GM12878 (cell line): Measurements from ENCODE around the gene ATP6V1F. TPM values are rescaled to one million over a fixed set of nuclear protein-coding genes. Genes with fewer than 3 reads are reported as not detected.

Source experiments
- ATAC-seq: fragments of 200-7000 bp; cut with Tn5 transposase; 3 replicates; pipeline ENCODE4 v1.9.1; 2020; ENCODE audit warnings: mild to moderate bottlenecking, moderate library complexity
- BruUV-seq: library from RNA; stranded (reverse); fragments of 400-500 nt; replicated peaks from 2 replicates; lab custom pipeline; 2021; lab: Mats Ljungman, UMichigan
- CTCF ChIA-PET: fragments of 300-600 bp; sonication (Branson Sonifier 250); formaldehyde crosslinking; extraction: SDS; loops from one replicate; lab custom pipeline; 2021; ENCODE audit warnings: inconsistent platforms; lab: Yijun Ruan, JAX
- POLR2A ChIA-PET: fragments of 350-600 bp; formaldehyde crosslinking; extraction: SDS; loops from one replicate; lab custom pipeline; 2021; ENCODE audit warnings: inconsistent platforms; lab: Charles Lee
- RAD21 ChIA-PET: fragments of 300-600 bp; sonication (Branson Sonifier 250); formaldehyde crosslinking; loops from one replicate; lab custom pipeline; 2023; ENCODE audit warnings: antibody characterized with exemption; ENCODE audit not compliant: unreplicated experiment; lab: Charles Lee
- SMC1A ChIA-PET: fragments of 300-600 bp; sonication (Branson Sonifier 250); formaldehyde crosslinking; loops from one replicate; lab custom pipeline; 2023; ENCODE audit not compliant: unreplicated experiment, uncharacterized antibody; lab: Charles Lee
- DNase-seq: peaks from one replicate; pipeline ENCODE4 v3.0.0-alpha.2; 2011; ENCODE audit warnings: low read depth, low spot score
- FAIRE-seq: peaks from 3 replicates; lab custom pipeline; 2011; peaks lifted over from hg19 to GRCh38; lab: Jason Lieb, UNC
- H2AFZ ChIP-seq: 2 replicates; pipeline ENCODE4 v1.6.0; 2011; ENCODE audit warnings: low read depth, low read length, control low read depth; ENCODE audit not compliant: control insufficient read depth
- H3K27ac ChIP-seq: 2 replicates; pipeline ENCODE4 v1.5.1; 2011; ENCODE audit warnings: control low read depth; ENCODE audit not compliant: control insufficient read depth, insufficient read depth
- H3K27me3 ChIP-seq, 2 experiments: replicated peaks in 1 of 2; 2 replicates each; pipeline versions ENCODE4 v1.6.0 to v1.6.1; 2011; ENCODE audit warnings: low read length in 1 of 2; ENCODE audit not compliant: control insufficient read depth in 2 of 2, insufficient read depth in 2 of 2
- H3K36me3 ChIP-seq, 2 experiments: 2 replicates each; pipeline ENCODE4 v1.5.1; 2011; ENCODE audit warnings: low read length in 1 of 2; ENCODE audit not compliant: control insufficient read depth in 2 of 2, insufficient read depth in 2 of 2
- H3K4me1 ChIP-seq: 2 replicates; pipeline ENCODE4 v1.6.1; 2011; ENCODE audit warnings: mild to moderate bottlenecking, low read length, moderate library complexity, mixed read lengths; ENCODE audit not compliant: control insufficient read depth, insufficient read depth
- H3K4me2 ChIP-seq: 2 replicates; pipeline ENCODE4 v1.6.0; 2011; ENCODE audit warnings: control low read depth; ENCODE audit not compliant: control insufficient read depth, insufficient read depth
- H3K4me3 ChIP-seq: fragments of 200-600 bp; sonication (generic); 2 replicates; pipeline ENCODE4 v1.5.1; 2016
- H3K79me2 ChIP-seq: 2 replicates; pipeline ENCODE4 v1.6.0; 2011; ENCODE audit warnings: low read length; ENCODE audit not compliant: control insufficient read depth, insufficient read depth
- H3K9ac ChIP-seq: 2 replicates; pipeline ENCODE4 v1.8.0; 2011; ENCODE audit warnings: low read length, control low read depth, mixed read lengths; ENCODE audit not compliant: control insufficient read depth, insufficient read depth
- H3K9me3 ChIP-seq: replicated peaks from 3 replicates; pipeline ENCODE4 v1.5.1; 2011; ENCODE audit warnings: mild to moderate bottlenecking, low read length; ENCODE audit not compliant: control insufficient read depth, insufficient read depth
- H4K20me1 ChIP-seq: 2 replicates; pipeline ENCODE4 v1.6.0; 2011; ENCODE audit not compliant: control insufficient read depth, insufficient read depth
- EP300 ChIP-seq, 2 experiments: fragments of 150-350 bp in 1 of 2; IDR thresholded peaks; 2 replicates each; pipeline ENCODE4 v1.6.1; 2011 to 2012; ENCODE audit warnings: low read depth in 2 of 2, low read length in 2 of 2, borderline replicate concordance in 1 of 2, improper control_type of control experiment in 1 of 2, inconsistent platforms in 1 of 2; ENCODE audit not compliant: control insufficient read depth in 1 of 2
- FOXK2 ChIP-seq: fragments of 450-650 bp; IDR thresholded peaks from 2 replicates; pipeline ENCODE4 v1.6.1; 2017; ENCODE audit warnings: mild to moderate bottlenecking, moderate library complexity
- MEF2A ChIP-seq: IDR thresholded peaks from 2 replicates; pipeline ENCODE4 v1.6.1; 2011; ENCODE audit warnings: low read depth, mild to moderate bottlenecking, low read length, moderate library complexity; ENCODE audit not compliant: insufficient read depth
- MEF2B ChIP-seq: fragments of 450-650 bp; IDR thresholded peaks from 2 replicates; pipeline ENCODE4 v1.6.1; 2018; ENCODE audit warnings: mild to moderate bottlenecking, moderate library complexity; ENCODE audit not compliant: partially characterized antibody, poor library complexity, severe bottlenecking
- MXI1 ChIP-seq: fragments of 150-350 bp; IDR thresholded peaks from 2 replicates; pipeline ENCODE4 v1.6.1; 2011; ENCODE audit warnings: low read depth, mild to moderate bottlenecking, inconsistent platforms, low read length, improper control_type of control experiment
- NR2C1 ChIP-seq: fragments of 450-650 bp; IDR thresholded peaks from 2 replicates; pipeline ENCODE4 v1.6.1; 2017; ENCODE audit warnings: antibody characterized with exemption, mild to moderate bottlenecking, moderate library complexity
- NR2C2 ChIP-seq: IDR thresholded peaks from 2 replicates; pipeline ENCODE4 v1.6.1; 2011; ENCODE audit warnings: borderline replicate concordance, low read depth; ENCODE audit not compliant: control insufficient read depth, insufficient read length
- NR2F1 ChIP-seq: fragments of 450-650 bp; conservative IDR thresholded peaks from 2 replicates; pipeline ENCODE4 v1.6.1; 2017; ENCODE audit warnings: mild to moderate bottlenecking
- RAD51 ChIP-seq: fragments of 450-650 bp; IDR thresholded peaks from 2 replicates; pipeline ENCODE4 v1.6.1; 2016; ENCODE audit warnings: moderate library complexity, mild to moderate bottlenecking, inconsistent platforms
- TARDBP ChIP-seq: IDR thresholded peaks from 2 replicates; pipeline ENCODE4 v1.6.1; 2016; ENCODE audit warnings: borderline replicate concordance
- WGBS: methylation state at CpG from one replicate; pipeline ENCODE4 v1.1.6; 2016; ENCODE audit warnings: low lambda C conversion rate; ENCODE audit not compliant: insufficient replicate concordance, insufficient coverage; ENCODE audit errors: missing lambda C conversion rate; 5-methylcytosine and 5-hydroxymethylcytosine counted together
- in situ Hi-C: fragments of 300-500 bp; cut with MboI; formaldehyde crosslinking; loops from 9 replicates; pipeline ENCODE4 v1.14.3; 2018; ENCODE audit warnings: mixed read lengths
- intact Hi-C: fragments of 100-400 bp; cut with micrococcal nuclease; formaldehyde crosslinking; loops from one replicate; pipeline ENCODE4 v1.14.2; 2022; ENCODE audit not compliant: unreplicated experiment
- polyA plus RNA-seq, 11 experiments: library from polyadenylated mRNA; depleted of rRNA in 4 of 11; unstranded in 6 of 11; stranded (reverse) in 5 of 11; fragments of >200 nt; fragmentation: Nextera tagmentation in 4 of 11; fragmentation: Illumina TruSeq in 1 of 11; extraction: Ambion mirVana in 4 of 11; extraction: Trizol in 1 of 11; gene quantifications; 1 replicate in 1 of 11; 2 replicates in 10 of 11; pipeline versions ENCODE4 v1.2.1 to v1.2.3, GENCODE V29; 2011 to 2016; ENCODE audit warnings: inconsistent platforms in 2 of 11, missing spikeins in 2 of 11, low read depth in 1 of 11
- total RNA-seq, 4 experiments: library from RNA; depleted of rRNA in 3 of 4; stranded (reverse); fragments of >200 nt in 3 of 4; fragmentation: Illumina TruSeq in 1 of 4; extraction: Trizol in 1 of 4; gene quantifications; 2 replicates each; pipeline versions ENCODE4 v1.2.1 to v1.2.3, GENCODE V29; 2013 to 2021
- TF ChIP-seq, protein P1 (sequence below): fragments of 450-650 bp; IDR thresholded peaks from 2 replicates; pipeline ENCODE4 v1.6.1; 2017; ENCODE audit warnings: mild to moderate bottlenecking
- TF ChIP-seq, protein P2 (sequence below): fragments of 450-650 bp; IDR thresholded peaks from 2 replicates; pipeline ENCODE4 v1.6.1; 2014; ENCODE audit warnings: mild to moderate bottlenecking

Gene ATP6V1F
- total and polyA plus RNA-seq, 10 of the 15 experiments (the other 5 are each of a cell fraction or from before 2014, with no cell fraction given) = 111 to 343 (median 203) TPM

DNA sequence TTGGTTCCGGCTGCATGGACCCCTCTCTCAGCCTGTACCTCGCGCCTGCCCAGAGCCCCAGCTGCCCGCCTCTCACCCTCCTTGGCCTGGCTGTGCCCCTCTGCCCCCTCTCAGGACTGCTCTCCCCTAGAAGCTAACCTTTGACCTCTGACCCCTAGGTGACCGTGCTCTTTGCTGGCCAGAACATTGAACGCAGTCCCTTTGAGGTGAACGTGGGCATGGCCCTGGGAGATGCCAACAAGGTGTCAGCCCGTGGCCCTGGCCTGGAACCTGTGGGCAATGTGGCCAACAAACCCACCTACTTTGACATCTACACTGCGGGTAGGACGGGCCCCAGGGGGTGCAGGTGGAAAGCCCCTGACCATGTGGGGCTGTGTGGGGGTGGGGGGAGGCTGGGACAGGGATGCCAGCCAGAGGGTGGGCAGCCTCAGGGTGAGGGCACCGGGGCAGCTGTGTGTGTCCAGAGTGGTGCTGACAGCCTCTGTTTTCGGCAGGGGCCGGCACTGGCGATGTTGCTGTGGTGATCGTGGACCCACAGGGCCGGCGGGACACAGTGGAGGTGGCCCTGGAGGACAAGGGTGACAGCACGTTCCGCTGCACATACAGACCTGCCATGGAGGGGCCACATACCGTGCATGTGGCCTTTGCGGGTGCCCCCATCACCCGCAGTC, 24.4 kb upstream of the ATP6V1F start:
- Histone ChIP-seq H3K79me2 (no peaks in the 10 kb centered on the region), H3K4me2 (no peak overlapping the region), H3K4me1 (no peaks in the 10 kb centered on the region; the same call in 1 of the 2 replicates), H3K27me3 (no peaks in the 10 kb centered on the region; a peak in 2 of 4 replicates), H2AFZ (no peak overlapping the region), H3K36me3 (no peaks in the 10 kb centered on the region), H4K20me1 (no peaks in the 10 kb centered on the region), H3K27ac (no peak overlapping the region), H3K9me3 (no peaks in the 10 kb centered on the region), H3K4me3 (no peak overlapping the region), H3K9ac (no peak overlapping the region)
- ChIA-PET RAD21 (no interaction called here), SMC1A (no interaction called here), POLR2A (no interaction called here), CTCF (no interaction called here)
- no peak for ATAC-seq
- intact Hi-C loops (no loop called here), in situ Hi-C loops (no loop called here)
- no peak for FAIRE-seq
- TF ChIP-seq NR2C1 (peak; percentile 78), NR2C2 (peak; percentile 58), RAD51 (no peak), NR2F1 (peak; percentile 69)
- no peak for DNase-seq
- no TSS peak for BruUV-seq
- WGBS = 49% methylated on average over 22 of the region's 22 CpGs

DNA sequence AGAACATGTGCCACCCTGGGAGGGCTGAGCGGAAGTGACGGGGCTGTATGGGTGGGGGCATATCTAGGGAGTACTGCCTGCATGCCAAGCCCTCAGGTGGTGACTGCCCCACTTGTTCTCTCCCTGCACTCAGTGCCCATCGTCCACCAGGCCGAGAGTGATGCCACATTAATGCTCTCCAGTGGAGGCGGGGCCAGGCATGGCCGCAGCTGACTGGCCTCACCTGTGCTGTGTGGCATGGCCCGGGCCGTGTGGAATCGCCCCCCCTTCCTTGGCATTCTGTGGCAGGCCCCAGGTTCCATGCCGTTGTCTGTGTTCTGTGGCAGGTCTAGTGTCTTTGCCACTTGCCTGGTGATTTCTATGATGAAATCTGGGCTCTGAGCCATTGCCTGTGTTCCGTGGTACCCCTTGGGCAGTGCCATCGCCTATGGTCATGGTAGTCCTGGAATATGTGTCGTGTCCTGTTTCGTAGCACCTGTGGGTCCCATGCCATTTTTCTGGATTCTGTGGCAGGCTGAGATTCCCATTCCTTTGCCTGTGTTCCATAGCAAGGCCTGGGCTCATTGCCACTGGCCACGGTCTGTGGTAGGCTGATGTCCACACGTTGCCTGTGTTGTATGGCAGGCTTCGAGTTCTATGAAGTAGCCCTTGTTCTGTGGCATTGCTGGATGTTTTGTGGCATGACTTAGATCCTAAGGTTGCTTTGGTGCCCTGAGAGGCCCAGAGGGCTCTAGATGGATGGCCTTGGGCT, 23.5 kb upstream of the ATP6V1F start:
- POLR2A ChIA-PET = no interaction called here
- ATAC-seq (no peak), FAIRE-seq (no peak), DNase-seq (no peak)
- no TSS peak for BruUV-seq
- SMC1A ChIA-PET = no interaction called here
- TF ChIP-seq, protein P1, sequence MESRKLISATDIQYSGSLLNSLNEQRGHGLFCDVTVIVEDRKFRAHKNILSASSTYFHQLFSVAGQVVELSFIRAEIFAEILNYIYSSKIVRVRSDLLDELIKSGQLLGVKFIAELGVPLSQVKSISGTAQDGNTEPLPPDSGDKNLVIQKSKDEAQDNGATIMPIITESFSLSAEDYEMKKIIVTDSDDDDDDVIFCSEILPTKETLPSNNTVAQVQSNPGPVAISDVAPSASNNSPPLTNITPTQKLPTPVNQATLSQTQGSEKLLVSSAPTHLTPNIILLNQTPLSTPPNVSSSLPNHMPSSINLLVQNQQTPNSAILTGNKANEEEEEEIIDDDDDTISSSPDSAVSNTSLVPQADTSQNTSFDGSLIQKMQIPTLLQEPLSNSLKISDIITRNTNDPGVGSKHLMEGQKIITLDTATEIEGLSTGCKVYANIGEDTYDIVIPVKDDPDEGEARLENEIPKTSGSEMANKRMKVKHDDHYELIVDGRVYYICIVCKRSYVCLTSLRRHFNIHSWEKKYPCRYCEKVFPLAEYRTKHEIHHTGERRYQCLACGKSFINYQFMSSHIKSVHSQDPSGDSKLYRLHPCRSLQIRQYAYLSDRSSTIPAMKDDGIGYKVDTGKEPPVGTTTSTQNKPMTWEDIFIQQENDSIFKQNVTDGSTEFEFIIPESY = no peak
- TF ChIP-seq MXI1 (no peak), EP300 (IDR thresholded peaks at IDR 0.05; ENCODE audit: borderline replicate concordance in 1 of 2, control insufficient read depth in 1 of 2, low read depth in 2 of 2, low read length in 2 of 2) (no peak), FOXK2 (no peak), MEF2B (no peak), TARDBP (no peak), MEF2A (no peak)
- TF ChIP-seq, protein P2, sequence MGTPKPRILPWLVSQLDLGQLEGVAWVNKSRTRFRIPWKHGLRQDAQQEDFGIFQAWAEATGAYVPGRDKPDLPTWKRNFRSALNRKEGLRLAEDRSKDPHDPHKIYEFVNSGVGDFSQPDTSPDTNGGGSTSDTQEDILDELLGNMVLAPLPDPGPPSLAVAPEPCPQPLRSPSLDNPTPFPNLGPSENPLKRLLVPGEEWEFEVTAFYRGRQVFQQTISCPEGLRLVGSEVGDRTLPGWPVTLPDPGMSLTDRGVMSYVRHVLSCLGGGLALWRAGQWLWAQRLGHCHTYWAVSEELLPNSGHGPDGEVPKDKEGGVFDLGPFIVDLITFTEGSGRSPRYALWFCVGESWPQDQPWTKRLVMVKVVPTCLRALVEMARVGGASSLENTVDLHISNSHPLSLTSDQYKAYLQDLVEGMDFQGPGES = no peak
- no peak overlapping the region for H3K4me3 ChIP-seq
- H3K4me2 ChIP-seq = no peak overlapping the region
- no peak overlapping the region for H3K27ac ChIP-seq
- no peaks in the 10 kb centered on the region for H4K20me1 ChIP-seq
- CTCF ChIA-PET = interaction anchor here (3.4 kb wide), 1 partner anchor 44 kb away, joined by 21 read pairs; no protein-coding TSS in a partner anchor
- no peaks in the 10 kb centered on the region for H3K36me3 ChIP-seq
- RAD21 ChIA-PET = no interaction called here
- no peak overlapping the region for H3K9ac ChIP-seq
- WGBS = 56% methylated on average over 17 of the region's 17 CpGs
- no peaks in the 10 kb centered on the region; the same call in 1 of the 2 replicates for H3K4me1 ChIP-seq
- no peaks in the 10 kb centered on the region for H3K9me3 ChIP-seq
- intact Hi-C loops = no loop called here
- no peaks in the 10 kb centered on the region; a peak in 1 of 4 replicates for H3K27me3 ChIP-seq
- H2AFZ ChIP-seq = no peak overlapping the region
- H3K79me2 ChIP-seq = no peaks in the 10 kb centered on the region
- in situ Hi-C loops = no loop called here
